Thoracic aorta endothelial cell (primary cell): ENCODE data around the gene HSFY1. TPM values are rescaled to one million over a fixed set of nuclear protein-coding genes. Genes with fewer than 3 reads are reported as not detected.

Experiments
- small RNA-seq: library from RNA; depleted of rRNA; stranded (forward); fragments of <200 nt; gene quantifications from one replicate; pipeline ENCODE3, GENCODE V24; 2012
- total RNA-seq: library from RNA; depleted of rRNA; stranded (reverse); fragments of >200 nt; gene quantifications from 2 replicates; pipeline ENCODE4 v1.2.3, GENCODE V29; 2012

Gene HSFY1, protein sequence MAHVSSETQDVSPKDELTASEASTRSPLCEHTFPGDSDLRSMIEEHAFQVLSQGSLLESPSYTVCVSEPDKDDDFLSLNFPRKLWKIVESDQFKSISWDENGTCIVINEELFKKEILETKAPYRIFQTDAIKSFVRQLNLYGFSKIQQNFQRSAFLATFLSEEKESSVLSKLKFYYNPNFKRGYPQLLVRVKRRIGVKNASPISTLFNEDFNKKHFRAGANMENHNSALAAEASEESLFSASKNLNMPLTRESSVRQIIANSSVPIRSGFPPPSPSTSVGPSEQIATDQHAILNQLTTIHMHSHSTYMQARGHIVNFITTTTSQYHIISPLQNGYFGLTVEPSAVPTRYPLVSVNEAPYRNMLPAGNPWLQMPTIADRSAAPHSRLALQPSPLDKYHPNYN
- total RNA-seq: not detected in 2 replicates

DNA sequence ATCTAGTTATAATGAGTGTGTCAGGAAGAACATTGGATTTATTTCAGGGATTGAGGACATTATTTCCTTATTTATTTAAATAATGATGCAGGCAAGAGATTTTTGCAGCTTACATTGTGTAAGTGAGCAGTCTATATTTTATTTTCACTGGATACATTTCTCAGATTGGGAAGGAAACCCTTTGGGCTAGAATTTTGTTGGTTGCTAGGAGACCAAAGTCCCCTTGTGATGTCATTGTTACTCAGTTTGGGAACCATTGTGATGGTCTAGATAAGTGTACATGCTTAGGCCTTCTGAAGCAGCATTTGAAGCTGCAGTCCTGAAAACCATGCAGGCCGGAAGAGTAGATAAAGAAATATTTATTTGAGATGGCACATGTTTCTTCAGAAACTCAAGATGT, at the start of gene HSFY1:
Gene HSFY1 (plus strand): TSS at position 301 of the 400 bp plus-strand sequence. CDS start 68 bp downstream, at position 369.

Small RNA genes lying within 50 kb of the gene (small RNA-seq; reads per million reads assigned to genes)
- gene GPM6BP1 (not detected), gene PRYP5 (not detected)

Other genes starting within 250 kb of the HSFY1 start
- gene HSFY2, start 227.0 kb downstream of the HSFY1 start, total RNA-seq: not detected in 2 replicates